Measurements from ENCODE around the gene TRPC6. TPM values are rescaled to one million over a fixed set of nuclear protein-coding genes. Genes with fewer than 3 reads are reported as not detected.

Gene TRPC6
- total and polyA plus RNA-seq, 9 of the 15 experiments (the other 6 are each of a cell fraction or from before 2014, with no cell fraction given), result not detected

DNA sequence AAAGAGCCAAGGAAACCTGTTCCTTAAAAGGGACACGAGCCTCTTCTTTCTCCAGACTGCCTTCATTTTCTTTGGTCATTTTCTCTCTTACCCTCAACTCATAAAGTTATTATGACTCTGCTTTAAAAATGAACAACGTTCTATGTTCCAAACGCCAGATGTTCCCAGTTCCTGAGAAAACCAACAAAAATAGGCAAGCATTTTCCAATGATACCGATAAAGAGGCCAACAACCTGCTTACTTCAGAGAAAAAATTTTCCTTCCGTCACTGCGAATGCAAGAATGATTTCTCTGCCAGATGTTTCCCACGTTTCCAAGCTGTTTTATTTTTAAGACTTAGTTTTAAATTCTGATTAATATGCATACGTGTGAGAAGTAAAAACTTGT is 315 bp upstream of the TRPC6 start (continued):
- TF ChIP-seq, protein P1, sequence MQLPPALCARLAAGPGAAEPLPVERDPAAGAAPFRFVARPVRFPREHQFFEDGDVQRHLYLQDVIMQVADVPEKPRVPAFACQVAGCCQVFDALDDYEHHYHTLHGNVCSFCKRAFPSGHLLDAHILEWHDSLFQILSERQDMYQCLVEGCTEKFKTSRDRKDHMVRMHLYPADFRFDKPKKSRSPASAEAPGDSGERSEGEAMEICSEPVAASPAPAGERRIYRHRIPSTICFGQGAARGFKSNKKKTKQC (CRISPR knock-in tag; IDR thresholded peaks at IDR 0.05), result no peak
- TF ChIP-seq PRMT5 (CRISPR knock-in tag; IDR thresholded peaks at IDR 0.05), result no peak
- TF ChIP-seq, protein P2, sequence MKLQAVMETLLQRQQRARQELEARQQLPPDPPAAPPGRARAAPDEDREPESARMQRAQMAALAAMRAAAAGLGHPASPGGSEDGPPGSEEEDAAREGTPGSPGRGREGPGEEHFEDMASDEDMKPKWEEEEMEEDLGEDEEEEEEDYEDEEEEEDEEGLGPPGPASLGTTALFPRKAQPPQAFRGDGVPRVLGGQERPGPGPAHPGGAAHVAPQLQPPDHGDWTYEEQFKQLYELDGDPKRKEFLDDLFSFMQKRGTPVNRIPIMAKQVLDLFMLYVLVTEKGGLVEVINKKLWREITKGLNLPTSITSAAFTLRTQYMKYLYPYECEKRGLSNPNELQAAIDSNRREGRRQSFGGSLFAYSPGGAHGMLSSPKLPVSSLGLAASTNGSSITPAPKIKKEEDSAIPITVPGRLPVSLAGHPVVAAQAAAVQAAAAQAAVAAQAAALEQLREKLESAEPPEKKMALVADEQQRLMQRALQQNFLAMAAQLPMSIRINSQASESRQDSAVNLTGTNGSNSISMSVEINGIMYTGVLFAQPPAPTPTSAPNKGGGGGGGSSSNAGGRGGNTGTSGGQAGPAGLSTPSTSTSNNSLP (IDR thresholded peaks at IDR 0.05; ENCODE audit: borderline replicate concordance, low read depth, low read length), result no peak

DNA sequence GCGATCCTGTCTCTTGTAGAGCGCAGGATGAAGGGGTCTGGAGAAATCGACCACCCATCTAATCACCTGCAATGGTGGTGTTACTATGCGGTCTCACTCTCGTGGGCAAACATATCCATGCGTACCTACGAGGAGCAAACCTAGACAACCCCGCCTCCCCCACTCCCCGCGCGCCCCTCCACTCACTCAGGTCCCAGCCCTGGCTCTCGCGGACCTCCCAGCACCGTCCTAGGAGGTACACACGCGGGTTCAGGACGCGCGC is 887 bp downstream of the TRPC6 start:
- no peaks in the 10 kb centered on the region for H3K4me1 ChIP-seq (replicated peaks in 1 of 2; ENCODE audit: control insufficient read depth in 2 of 2, insufficient read depth in 2 of 2, low read length in 2 of 2)
- H4K20me1 ChIP-seq (replicated peaks; ENCODE audit: control insufficient read depth, insufficient read depth, low read length), result no peaks in the 10 kb centered on the region
- whole genome bisulfite sequencing (ENCODE audit: insufficient coverage, low coverage, missing lambda C conversion rate), result 18% methylated on average over 18 of the region's 19 CpGs
- H3K27ac ChIP-seq (ENCODE audit: extremely low read depth, low read depth, low read length), result no peak overlapping the region
- BruUV-seq (replicated peaks), result no TSS peak
- no peaks in the 10 kb centered on the region for H3K9me1 ChIP-seq (ENCODE audit: control insufficient read depth, insufficient read depth, low read length)
- POLR2A ChIA-PET, result no interaction called here
- no peaks in the 10 kb centered on the region for H3K9me3 ChIP-seq (replicated peaks; ENCODE audit: control insufficient read depth, insufficient read depth, low read depth, low read length)
- no peak for DNase-seq (ENCODE audit: extremely low read depth in 1 of 4, low spot score in 3 of 4)
- H2AFZ ChIP-seq (ENCODE audit: low read depth, low read length), result no peak overlapping the region
- no peak for ATAC-seq
- H3K79me2 ChIP-seq (ENCODE audit: control insufficient read depth, insufficient read depth, low read length), result no peaks in the 10 kb centered on the region
- no peaks in the 10 kb centered on the region for H3K27me3 ChIP-seq (ENCODE audit: control insufficient read depth in 2 of 2, insufficient read depth in 2 of 2, low read length in 2 of 2)
- FAIRE-seq, result no peak
- H3K4me3 ChIP-seq, result no peak overlapping the region
- in situ Hi-C loops (cut with MboI) (no loop called here), intact Hi-C loops (cut with micrococcal nuclease) (no loop called here)
- no peaks in the 10 kb centered on the region for H3K36me3 ChIP-seq (ENCODE audit: control insufficient read depth, insufficient read depth, low read length)
- no peak overlapping the region for H3K9ac ChIP-seq (ENCODE audit: insufficient read depth in 1 of 2, low read depth in 2 of 2, low read length in 2 of 2)
- CTCF ChIA-PET (ENCODE audit: low intra/inter-chr PET ratio), result no interaction called here
- no peak overlapping the region for H3K4me2 ChIP-seq (ENCODE audit: insufficient read depth, low read length)
- TF ChIP-seq POLR3G (IDR thresholded peaks at IDR 0.05; ENCODE audit: extremely low read depth, insufficient read length, insufficient replicate concordance), result no peak
- TF ChIP-seq SIN3A (IDR thresholded peaks at IDR 0.05; ENCODE audit: borderline replicate concordance in 2 of 2, control insufficient read depth in 1 of 2, low read depth in 2 of 2, low read length in 2 of 2), result no peak
- TF ChIP-seq KHSRP (IDR thresholded peaks at IDR 0.05), result no peak
- no peak for TF ChIP-seq SMARCA4 (IDR thresholded peaks at IDR 0.05)
- TF ChIP-seq, protein P3, sequence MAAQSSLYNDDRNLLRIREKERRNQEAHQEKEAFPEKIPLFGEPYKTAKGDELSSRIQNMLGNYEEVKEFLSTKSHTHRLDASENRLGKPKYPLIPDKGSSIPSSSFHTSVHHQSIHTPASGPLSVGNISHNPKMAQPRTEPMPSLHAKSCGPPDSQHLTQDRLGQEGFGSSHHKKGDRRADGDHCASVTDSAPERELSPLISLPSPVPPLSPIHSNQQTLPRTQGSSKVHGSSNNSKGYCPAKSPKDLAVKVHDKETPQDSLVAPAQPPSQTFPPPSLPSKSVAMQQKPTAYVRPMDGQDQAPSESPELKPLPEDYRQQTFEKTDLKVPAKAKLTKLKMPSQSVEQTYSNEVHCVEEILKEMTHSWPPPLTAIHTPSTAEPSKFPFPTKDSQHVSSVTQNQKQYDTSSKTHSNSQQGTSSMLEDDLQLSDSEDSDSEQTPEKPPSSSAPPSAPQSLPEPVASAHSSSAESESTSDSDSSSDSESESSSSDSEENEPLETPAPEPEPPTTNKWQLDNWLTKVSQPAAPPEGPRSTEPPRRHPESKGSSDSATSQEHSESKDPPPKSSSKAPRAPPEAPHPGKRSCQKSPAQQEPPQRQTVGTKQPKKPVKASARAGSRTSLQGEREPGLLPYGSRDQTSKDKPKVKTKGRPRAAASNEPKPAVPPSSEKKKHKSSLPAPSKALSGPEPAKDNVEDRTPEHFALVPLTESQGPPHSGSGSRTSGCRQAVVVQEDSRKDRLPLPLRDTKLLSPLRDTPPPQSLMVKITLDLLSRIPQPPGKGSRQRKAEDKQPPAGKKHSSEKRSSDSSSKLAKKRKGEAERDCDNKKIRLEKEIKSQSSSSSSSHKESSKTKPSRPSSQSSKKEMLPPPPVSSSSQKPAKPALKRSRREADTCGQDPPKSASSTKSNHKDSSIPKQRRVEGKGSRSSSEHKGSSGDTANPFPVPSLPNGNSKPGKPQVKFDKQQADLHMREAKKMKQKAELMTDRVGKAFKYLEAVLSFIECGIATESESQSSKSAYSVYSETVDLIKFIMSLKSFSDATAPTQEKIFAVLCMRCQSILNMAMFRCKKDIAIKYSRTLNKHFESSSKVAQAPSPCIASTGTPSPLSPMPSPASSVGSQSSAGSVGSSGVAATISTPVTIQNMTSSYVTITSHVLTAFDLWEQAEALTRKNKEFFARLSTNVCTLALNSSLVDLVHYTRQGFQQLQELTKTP (IDR thresholded peaks at IDR 0.05; ENCODE audit: low read depth in 1 of 2, partially characterized antibody in 2 of 2), result no peak
- no peak for TF ChIP-seq ZC3H4 (CRISPR knock-in tag; IDR thresholded peaks at IDR 0.05; ENCODE audit: borderline replicate concordance)
- no peak for TF ChIP-seq PPARD (CRISPR knock-in tag; IDR thresholded peaks at IDR 0.05)
- no peak for TF ChIP-seq NCOA1 (IDR thresholded peaks at IDR 0.05; ENCODE audit: low read depth)
- TF ChIP-seq, protein P4, sequence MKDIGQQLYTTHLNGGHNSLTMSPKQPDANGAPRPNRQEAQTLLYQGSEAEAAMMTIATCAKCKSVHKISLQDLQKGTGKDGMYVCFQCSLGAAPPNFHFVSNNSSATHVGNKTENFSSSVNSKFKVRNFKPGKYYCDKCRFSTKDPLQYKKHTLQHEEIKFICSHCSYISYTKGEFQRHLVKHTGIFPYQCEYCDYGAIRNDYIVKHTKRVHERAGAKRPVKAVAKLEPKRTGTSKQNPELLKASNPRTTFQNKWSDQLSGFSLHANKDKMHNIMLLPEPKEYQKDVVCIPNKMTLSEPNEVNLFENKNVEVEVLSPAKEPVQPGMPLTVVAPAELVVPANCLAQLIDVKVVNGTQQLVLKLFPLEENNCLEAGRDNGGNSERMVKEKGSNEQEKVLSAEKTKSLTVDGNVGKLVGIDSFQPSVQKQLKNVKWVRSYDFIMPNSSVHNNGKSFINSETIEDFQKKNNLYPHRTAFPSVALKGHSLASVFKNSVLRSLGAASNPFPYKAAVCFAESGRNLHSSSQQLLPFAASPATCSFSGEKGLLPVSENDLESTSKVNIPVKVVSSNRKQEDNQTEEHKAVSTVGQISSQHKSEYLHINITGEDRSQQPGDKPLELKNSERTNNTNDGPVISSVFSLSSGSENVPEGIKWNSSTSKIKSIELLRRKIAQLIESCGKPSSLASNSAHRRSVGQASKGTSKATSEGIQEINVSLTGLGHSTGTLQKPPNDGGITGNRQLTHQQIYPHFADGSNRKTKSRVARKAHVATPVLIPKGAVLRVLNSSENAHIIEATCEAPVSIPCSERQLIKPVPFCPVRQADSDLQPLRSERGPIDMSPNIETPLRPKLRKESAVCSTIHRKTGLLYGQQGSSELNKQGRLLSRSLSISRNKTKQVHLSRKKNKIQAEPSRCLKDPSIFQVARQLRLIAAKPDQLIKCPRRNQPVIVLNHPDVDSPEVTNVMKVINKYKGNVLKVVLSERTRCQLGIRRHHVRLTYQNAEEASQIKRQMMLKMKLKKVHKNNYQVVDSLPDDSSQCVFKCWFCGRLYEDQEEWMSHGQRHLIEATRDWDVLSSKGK (CRISPR knock-in tag; IDR thresholded peaks at IDR 0.05), result no peak

All from K562 (cell line).